Trophoblast cell (in vitro differentiated cells and primary cell): ENCODE results near the gene IL1RL2.

Experiments used
- DNase-seq, 2 donors: peaks; one replicate each; pipeline ENCODE4 v3.0.0-alpha.2; 2016
- H2AFZ ChIP-seq: 2 replicates; pipeline ENCODE4 v1.6.1; 2013; ENCODE audit warnings: low read length, moderate library complexity, mild to moderate bottlenecking; ENCODE audit not compliant: insufficient read depth, poor library complexity
- H2AK5ac ChIP-seq: 2 replicates; pipeline ENCODE4 v1.6.1; 2013; ENCODE audit warnings: mild to moderate bottlenecking, low read length
- H2BK120ac ChIP-seq: 2 replicates; pipeline ENCODE4 v1.6.1; 2013; ENCODE audit warnings: low read length, mild to moderate bottlenecking, moderate library complexity; ENCODE audit not compliant: insufficient read depth, poor library complexity
- H2BK12ac ChIP-seq: 2 replicates; pipeline ENCODE4 v1.6.1; 2013; ENCODE audit warnings: mild to moderate bottlenecking, low read length, moderate library complexity
- H2BK5ac ChIP-seq: 2 replicates; pipeline ENCODE4 v1.6.1; 2013; ENCODE audit warnings: low read length, low read depth, moderate library complexity, mild to moderate bottlenecking; ENCODE audit not compliant: poor library complexity
- H3K14ac ChIP-seq: 2 replicates; pipeline ENCODE4 v1.6.1; 2013; ENCODE audit warnings: mild to moderate bottlenecking, low read length
- H3K18ac ChIP-seq: 2 replicates; pipeline ENCODE4 v1.6.1; 2013; ENCODE audit warnings: mild to moderate bottlenecking, low read length
- H3K23ac ChIP-seq: 2 replicates; pipeline ENCODE4 v1.6.1; 2013; ENCODE audit warnings: low read length
- H3K27ac ChIP-seq: 2 replicates; pipeline ENCODE4 v1.5.1; 2013; ENCODE audit warnings: low read depth, mild to moderate bottlenecking, inconsistent platforms, low read length, moderate library complexity
- H3K27me3 ChIP-seq: 2 replicates; pipeline ENCODE4 v1.6.1; 2013; ENCODE audit warnings: inconsistent platforms, mild to moderate bottlenecking, low read length, moderate library complexity; ENCODE audit not compliant: insufficient read depth
- H3K36me3 ChIP-seq, 2 experiments: 1 replicate in 1 of 2; 2 replicates in 1 of 2; pipeline ENCODE4 v1.6.1; 2013; ENCODE audit warnings: low read length in 2 of 2, mild to moderate bottlenecking in 2 of 2, moderate library complexity in 1 of 2; ENCODE audit not compliant: insufficient read depth in 2 of 2, control insufficient read depth in 1 of 2
- H3K4ac ChIP-seq: 2 replicates; pipeline ENCODE4 v1.6.1; 2013; ENCODE audit warnings: low read depth, mild to moderate bottlenecking, low read length, moderate library complexity
- H3K4me1 ChIP-seq, 2 experiments: 1 replicate in 1 of 2; 2 replicates in 1 of 2; pipeline ENCODE4 v1.6.1; 2013; ENCODE audit warnings: low read length in 2 of 2, mild to moderate bottlenecking in 2 of 2, moderate library complexity in 1 of 2; ENCODE audit not compliant: insufficient read depth in 2 of 2, control insufficient read depth in 1 of 2
- H3K4me2 ChIP-seq: 2 replicates; pipeline ENCODE4 v1.6.1; 2013; ENCODE audit warnings: inconsistent platforms, mild to moderate bottlenecking, low read length, moderate library complexity
- H3K4me3 ChIP-seq: 2 replicates; pipeline ENCODE4 v1.5.1; 2013; ENCODE audit warnings: mild to moderate bottlenecking, low read depth, low read length, inconsistent platforms
- H3K79me1 ChIP-seq: one replicate; pipeline ENCODE4 v1.6.1; 2013; ENCODE audit warnings: low read length
- H3K79me2 ChIP-seq: 2 replicates; pipeline ENCODE4 v1.6.1; 2013; ENCODE audit warnings: low read length, mild to moderate bottlenecking; ENCODE audit not compliant: control insufficient read depth, insufficient read depth, poor library complexity
- H3K9ac ChIP-seq: 2 replicates; pipeline ENCODE4 v1.6.1; 2013; ENCODE audit warnings: mild to moderate bottlenecking, low read length
- H3K9me3 ChIP-seq: 2 replicates; pipeline ENCODE4 v1.6.1; 2013; ENCODE audit warnings: low read depth, mild to moderate bottlenecking, control low read depth, inconsistent platforms, low read length; ENCODE audit not compliant: insufficient read depth
- H4K12ac ChIP-seq: 2 replicates; pipeline ENCODE4 v1.6.1; 2013; ENCODE audit warnings: low read depth, mild to moderate bottlenecking, low read length, moderate library complexity
- H4K8ac ChIP-seq: 2 replicates; pipeline ENCODE4 v1.6.1; 2013; ENCODE audit warnings: low read depth, mild to moderate bottlenecking, low read length, moderate library complexity
- H4K91ac ChIP-seq: one replicate; pipeline ENCODE4 v1.6.1; 2013; ENCODE audit warnings: low read depth, mild to moderate bottlenecking, low read length, moderate library complexity
- WGBS: extraction: QIAGEN DNeasy Blood & Tissue Kit; methylation state at CpG from one replicate; pipeline ENCODE4 v1.1.7; 2013; ENCODE audit warnings: missing lambda C conversion rate; ENCODE audit not compliant: insufficient read length, insufficient coverage; ENCODE audit errors: extremely low coverage; 5-methylcytosine and 5-hydroxymethylcytosine counted together

Gene IL1RL2

GRCh38 chr2:102261467-102262135 lies 74.8 kb downstream of the IL1RL2 start:
- H2BK120ac ChIP-seq: no peak overlapping the region
- H3K79me1 ChIP-seq: no peaks in the 10 kb centered on the region
- no peak overlapping the region for H2BK5ac ChIP-seq
- no peak overlapping the region for H2AK5ac ChIP-seq
- no peak overlapping the region for H2BK12ac ChIP-seq
- H4K12ac ChIP-seq: no peak overlapping the region
- no peaks in the 10 kb centered on the region for H3K4me1 ChIP-seq
- H3K18ac ChIP-seq: no peak overlapping the region
- no peak overlapping the region for H3K14ac ChIP-seq
- no peak overlapping the region for H3K4me3 ChIP-seq
- no CpG with 5 or more reads among the region's 5 CpGs for WGBS
- DNase-seq: no peak
- no peak overlapping the region for H3K9ac ChIP-seq
- no peak overlapping the region for H3K23ac ChIP-seq
- H2AFZ ChIP-seq: no peak overlapping the region
- H3K4ac ChIP-seq: no peak overlapping the region
- no peaks in the 10 kb centered on the region for H3K36me3 ChIP-seq
- no peaks in the 10 kb centered on the region for H3K9me3 ChIP-seq
- H3K79me2 ChIP-seq: no peaks in the 10 kb centered on the region
- no peaks in the 10 kb centered on the region for H3K27me3 ChIP-seq
- no peak overlapping the region for H3K27ac ChIP-seq
- H4K8ac ChIP-seq: no peak overlapping the region
- no peak overlapping the region for H4K91ac ChIP-seq
- H3K4me2 ChIP-seq: no peak overlapping the region

DNA sequence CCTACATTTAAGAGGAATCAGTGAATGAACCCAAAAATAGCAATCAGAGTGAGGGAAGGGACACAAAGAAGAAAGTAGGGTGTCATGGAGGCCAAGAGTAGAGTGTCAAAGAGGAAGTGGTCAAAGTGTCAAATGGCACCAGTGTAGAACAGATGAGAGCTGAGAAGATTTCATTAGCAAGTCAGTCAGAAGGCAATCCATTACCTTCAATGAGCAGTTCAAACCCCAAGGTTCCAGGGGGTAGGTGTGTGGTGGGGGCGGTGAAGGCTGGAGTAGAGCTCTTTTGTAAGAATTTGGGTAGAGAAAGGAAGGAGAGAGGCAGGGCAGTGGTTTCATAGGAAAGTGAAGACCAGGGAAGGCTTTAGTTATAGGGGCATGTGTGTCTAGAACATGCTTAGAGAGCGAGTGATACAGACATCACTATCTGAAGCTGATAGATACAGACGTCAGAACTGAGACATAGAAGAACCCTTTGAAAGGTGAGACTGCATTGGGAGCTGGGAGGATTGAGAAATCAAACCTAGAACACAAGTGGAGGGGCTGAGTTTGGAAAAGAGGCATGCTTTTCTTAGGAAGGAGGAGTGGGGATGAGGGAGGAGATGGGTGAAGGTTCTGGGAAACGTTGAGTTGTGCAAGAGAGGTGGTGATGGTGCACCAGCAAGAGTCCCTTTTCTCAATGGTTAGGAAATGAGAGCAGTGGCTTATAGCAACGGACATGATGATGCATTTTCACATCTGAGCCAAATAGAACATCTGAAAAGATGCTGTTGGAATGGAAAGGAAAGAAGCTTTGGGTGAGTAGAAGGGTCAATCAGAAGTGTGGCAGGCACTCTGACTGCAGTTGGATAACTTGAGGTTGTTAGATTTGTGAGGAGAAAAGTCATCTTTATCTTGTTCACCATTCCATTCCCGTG lies 75.7 kb downstream of the IL1RL2 start:
- H3K27me3 ChIP-seq: no peaks in the 10 kb centered on the region
- H4K8ac ChIP-seq: no peak overlapping the region
- no peak for DNase-seq
- no peak overlapping the region for H2AFZ ChIP-seq
- no peak overlapping the region for H3K18ac ChIP-seq
- WGBS: no CpG with 5 or more reads among the region's 6 CpGs
- H4K12ac ChIP-seq: no peak overlapping the region
- H2BK120ac ChIP-seq: no peak overlapping the region
- H3K4ac ChIP-seq: no peak overlapping the region
- H3K4me1 ChIP-seq: no peaks in the 10 kb centered on the region
- H3K36me3 ChIP-seq: no peaks in the 10 kb centered on the region
- no peak overlapping the region for H3K9ac ChIP-seq
- H3K4me3 ChIP-seq: no peak overlapping the region
- H2BK5ac ChIP-seq: no peak overlapping the region
- H3K4me2 ChIP-seq: no peak overlapping the region
- no peak overlapping the region for H4K91ac ChIP-seq
- H2AK5ac ChIP-seq: no peak overlapping the region
- no peaks in the 10 kb centered on the region for H3K79me1 ChIP-seq
- H3K79me2 ChIP-seq: no peaks in the 10 kb centered on the region
- H3K23ac ChIP-seq: no peak overlapping the region
- no peak overlapping the region for H2BK12ac ChIP-seq
- no peak overlapping the region for H3K27ac ChIP-seq
- H3K9me3 ChIP-seq: peaks cover 3% of the 10 kb centered on the region
- no peak overlapping the region for H3K14ac ChIP-seq

DNA sequence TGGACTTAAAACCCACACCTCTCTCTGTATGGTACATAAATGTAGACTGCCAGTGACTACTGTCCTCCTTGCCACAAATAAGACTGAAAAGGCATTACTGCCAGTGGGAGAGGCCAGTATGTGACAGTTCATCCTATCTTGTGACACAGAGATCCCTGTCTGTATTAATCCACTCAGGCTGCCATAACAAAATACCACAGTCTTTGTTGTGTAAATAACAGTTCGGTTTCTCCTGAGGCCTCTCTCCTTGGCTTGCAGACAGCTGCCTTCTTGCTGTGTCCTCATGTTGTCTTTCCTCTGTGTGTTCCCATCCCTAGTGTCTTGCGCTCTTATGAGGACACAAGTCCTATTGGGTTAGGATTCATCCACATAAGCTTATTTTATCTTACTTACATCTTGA lies 78.1 kb downstream of the IL1RL2 start:
- Histone ChIP-seq H3K14ac (no peak overlapping the region), H3K79me1 (no peaks in the 10 kb centered on the region), H3K4ac (no peak overlapping the region), H3K4me2 (no peak overlapping the region), H3K4me3 (no peak overlapping the region), H3K9me3 (peaks cover 3% of the 10 kb centered on the region), H3K23ac (no peak overlapping the region), H3K36me3 (no peaks in the 10 kb centered on the region), H4K91ac (no peak overlapping the region), H3K18ac (no peak overlapping the region), H3K9ac (no peak overlapping the region), H3K4me1 (peaks cover 5 to 6% of the 10 kb centered on the region in 2 experiments), H2BK120ac (no peak overlapping the region), H2BK5ac (no peak overlapping the region), H3K27ac (no peak overlapping the region), H4K12ac (no peak overlapping the region), H3K27me3 (no peaks in the 10 kb centered on the region), H2AFZ (no peak overlapping the region), H3K79me2 (no peaks in the 10 kb centered on the region), H4K8ac (no peak overlapping the region), H2AK5ac (no peak overlapping the region), H2BK12ac (no peak overlapping the region)
- no peak for DNase-seq
- no CpG with 5 or more reads among the region's 2 CpGs for WGBS

DNA sequence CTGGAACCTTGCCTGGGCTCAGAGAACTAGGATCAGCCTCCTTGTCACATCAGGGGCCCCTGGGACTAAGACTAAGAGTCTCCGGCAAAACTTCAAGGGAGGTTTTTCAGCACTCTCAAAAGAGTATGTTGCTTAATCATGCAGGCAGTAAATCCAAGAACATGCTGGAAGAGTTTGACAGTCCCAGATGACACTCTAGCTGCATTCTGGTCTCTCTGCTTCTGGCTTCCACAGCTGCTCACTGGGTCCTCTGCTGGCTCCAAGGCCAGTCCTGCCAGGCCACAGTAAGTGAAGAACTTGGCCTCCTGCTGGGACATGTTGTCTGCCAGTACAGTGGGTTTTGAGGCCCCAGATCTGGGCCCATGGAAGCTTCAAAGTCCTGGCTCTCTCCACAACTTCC lies 79.4 kb downstream of the IL1RL2 start:
- Histone ChIP-seq H3K14ac (no peak overlapping the region), H2BK5ac (no peak overlapping the region), H3K79me2 (no peaks in the 10 kb centered on the region), H4K12ac (no peak overlapping the region), H2BK12ac (no peak overlapping the region), H2BK120ac (no peak overlapping the region), H3K4me1 (peaks cover 5 to 6% of the 10 kb centered on the region in 2 experiments), H3K27ac (no peak overlapping the region), H4K8ac (no peak overlapping the region), H3K18ac (no peak overlapping the region), H3K4me2 (no peak overlapping the region), H3K27me3 (no peaks in the 10 kb centered on the region), H4K91ac (no peak overlapping the region), H2AFZ (no peak overlapping the region), H3K23ac (no peak overlapping the region), H3K9ac (no peak overlapping the region), H3K9me3 (peaks cover 3% of the 10 kb centered on the region), H3K36me3 (no peaks in the 10 kb centered on the region), H3K4me3 (no peak overlapping the region), H3K79me1 (no peaks in the 10 kb centered on the region), H3K4ac (no peak overlapping the region), H2AK5ac (no peak overlapping the region)
- no peak for DNase-seq
- WGBS: no CpG with 5 or more reads among the region's 1 CpG
